Fibroblast of mammary gland (primary cell): ENCODE results near the gene F11R.
"Not testable (repeated sequence)": the region's sequence is repeated elsewhere in the genome, so short reads cannot be mapped to it uniquely, and the experiment has no call there.

Experiments
- DNase-seq: peaks from one replicate; pipeline ENCODE4 v3.0.0-alpha.2; 2010; ENCODE audit warnings: low read depth
- H3K4me3 ChIP-seq: 2 replicates; pipeline ENCODE4 v1.5.1; 2011; ENCODE audit warnings: low read depth, mild to moderate bottlenecking, low read length, moderate library complexity; ENCODE audit not compliant: control insufficient read depth
- TF ChIP-seq, protein P1 (sequence below): conservative IDR thresholded peaks from 2 replicates; pipeline ENCODE4 v1.5.1; 2011; ENCODE audit warnings: low read depth, low read length, inconsistent platforms; ENCODE audit not compliant: control insufficient read depth, insufficient read depth

Gene F11R

DNA sequence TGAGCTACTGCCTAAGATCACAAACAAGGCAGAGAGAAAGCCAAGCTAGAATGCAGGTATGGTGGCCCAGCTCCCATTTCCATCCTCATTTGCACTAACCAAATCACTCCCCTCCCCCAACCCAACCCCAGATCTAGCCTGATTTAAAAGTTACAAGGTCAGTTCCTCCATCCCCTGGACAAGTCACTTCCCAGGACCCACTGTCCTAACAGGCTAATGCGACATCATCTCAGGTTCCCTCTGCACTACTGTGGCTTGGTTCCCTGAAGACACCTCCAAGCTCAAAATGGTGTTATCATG lies 2.4 kb downstream of the F11R start:
- TF ChIP-seq, protein P1, sequence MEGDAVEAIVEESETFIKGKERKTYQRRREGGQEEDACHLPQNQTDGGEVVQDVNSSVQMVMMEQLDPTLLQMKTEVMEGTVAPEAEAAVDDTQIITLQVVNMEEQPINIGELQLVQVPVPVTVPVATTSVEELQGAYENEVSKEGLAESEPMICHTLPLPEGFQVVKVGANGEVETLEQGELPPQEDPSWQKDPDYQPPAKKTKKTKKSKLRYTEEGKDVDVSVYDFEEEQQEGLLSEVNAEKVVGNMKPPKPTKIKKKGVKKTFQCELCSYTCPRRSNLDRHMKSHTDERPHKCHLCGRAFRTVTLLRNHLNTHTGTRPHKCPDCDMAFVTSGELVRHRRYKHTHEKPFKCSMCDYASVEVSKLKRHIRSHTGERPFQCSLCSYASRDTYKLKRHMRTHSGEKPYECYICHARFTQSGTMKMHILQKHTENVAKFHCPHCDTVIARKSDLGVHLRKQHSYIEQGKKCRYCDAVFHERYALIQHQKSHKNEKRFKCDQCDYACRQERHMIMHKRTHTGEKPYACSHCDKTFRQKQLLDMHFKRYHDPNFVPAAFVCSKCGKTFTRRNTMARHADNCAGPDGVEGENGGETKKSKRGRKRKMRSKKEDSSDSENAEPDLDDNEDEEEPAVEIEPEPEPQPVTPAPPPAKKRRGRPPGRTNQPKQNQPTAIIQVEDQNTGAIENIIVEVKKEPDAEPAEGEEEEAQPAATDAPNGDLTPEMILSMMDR, result no peak
- DNase-seq, result no peak
- no peak overlapping the region for H3K4me3 ChIP-seq

DNA sequence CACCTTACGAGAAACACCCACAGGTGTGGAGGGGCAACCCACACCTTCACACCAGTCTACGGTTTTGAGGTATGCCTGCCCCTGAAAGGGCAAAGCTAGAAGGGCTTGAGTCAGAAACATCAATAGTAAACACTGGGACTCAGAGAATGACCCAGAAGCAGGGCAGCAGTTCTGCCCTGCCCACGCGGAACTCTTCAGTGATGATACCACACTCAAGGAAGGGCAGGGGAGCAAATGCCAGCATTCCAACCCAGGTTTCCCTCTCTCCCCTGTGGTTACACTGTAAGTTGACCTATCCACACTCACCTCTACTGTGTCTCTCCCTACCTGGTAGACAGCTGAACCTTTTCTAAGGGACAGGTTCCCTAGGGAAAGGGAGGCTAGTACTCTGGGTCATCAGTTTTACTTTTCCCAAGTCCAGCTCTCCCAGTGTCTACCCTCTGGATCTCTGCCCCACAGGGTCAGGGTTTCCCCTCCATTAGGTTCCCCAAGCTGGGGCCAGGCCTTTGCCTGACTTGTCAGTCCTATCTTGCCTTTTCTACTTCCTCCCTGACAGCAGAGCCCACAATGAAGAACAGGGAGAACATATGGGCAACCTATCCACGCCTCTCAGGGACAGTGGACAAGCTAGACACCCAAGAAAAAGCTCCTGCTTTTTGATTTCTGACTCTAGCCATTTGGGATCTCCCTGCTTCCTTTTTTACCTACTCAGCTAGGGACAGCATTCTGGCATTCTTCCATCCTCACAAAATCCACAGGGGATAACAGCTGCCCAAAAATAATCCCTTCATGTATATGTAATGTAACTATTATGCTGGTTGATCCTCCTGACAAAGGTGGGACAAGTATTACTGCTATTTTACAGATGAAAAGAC lies 3.0 kb downstream of the F11R start:
- TF ChIP-seq, protein P1, result no peak
- DNase-seq, result no peak
- H3K4me3 ChIP-seq, result no peak overlapping the region

DNA sequence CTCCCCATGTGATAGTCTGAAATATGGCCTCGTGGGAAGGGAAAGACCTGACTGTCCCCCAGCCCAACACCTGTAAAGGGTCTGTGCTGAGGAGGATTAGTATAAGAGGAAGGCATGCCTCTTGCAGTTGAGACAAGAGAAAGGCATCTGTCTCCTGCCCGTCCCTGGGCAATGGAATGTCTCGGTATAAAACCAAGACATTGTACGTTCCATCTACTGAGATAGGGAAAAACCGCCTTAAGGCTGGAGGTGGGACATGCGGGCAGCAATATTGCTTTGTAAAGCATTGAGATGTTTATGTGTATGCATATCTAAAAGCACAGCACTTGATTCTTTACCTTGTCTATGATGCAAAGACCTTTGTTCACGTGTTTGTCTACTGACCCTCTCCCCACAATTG lies 3.8 kb downstream of the F11R start:
- DNase-seq, H3K4me3 ChIP-seq: not testable (repeated sequence)

DNA sequence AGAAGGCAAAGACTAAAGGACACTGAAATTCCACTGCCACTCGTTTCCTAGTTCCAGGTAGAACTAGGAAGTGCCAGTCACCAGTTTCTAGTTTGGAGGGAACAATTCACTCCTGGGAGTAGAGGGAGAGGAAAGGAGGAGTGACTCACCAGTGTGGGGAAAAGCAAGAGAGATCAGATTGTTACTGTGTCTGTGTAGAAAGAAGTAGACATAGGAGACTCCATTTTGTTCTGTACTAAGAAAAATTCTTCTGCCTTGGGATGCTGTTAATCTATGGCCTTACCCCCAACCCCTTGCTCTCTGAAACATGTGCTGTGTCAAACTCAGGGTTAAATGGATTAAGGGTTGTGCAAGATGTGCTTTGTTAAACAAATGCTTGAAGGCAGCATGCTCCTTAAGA lies 4.3 kb downstream of the F11R start:
- DNase-seq, result not testable (repeated sequence)

DNA sequence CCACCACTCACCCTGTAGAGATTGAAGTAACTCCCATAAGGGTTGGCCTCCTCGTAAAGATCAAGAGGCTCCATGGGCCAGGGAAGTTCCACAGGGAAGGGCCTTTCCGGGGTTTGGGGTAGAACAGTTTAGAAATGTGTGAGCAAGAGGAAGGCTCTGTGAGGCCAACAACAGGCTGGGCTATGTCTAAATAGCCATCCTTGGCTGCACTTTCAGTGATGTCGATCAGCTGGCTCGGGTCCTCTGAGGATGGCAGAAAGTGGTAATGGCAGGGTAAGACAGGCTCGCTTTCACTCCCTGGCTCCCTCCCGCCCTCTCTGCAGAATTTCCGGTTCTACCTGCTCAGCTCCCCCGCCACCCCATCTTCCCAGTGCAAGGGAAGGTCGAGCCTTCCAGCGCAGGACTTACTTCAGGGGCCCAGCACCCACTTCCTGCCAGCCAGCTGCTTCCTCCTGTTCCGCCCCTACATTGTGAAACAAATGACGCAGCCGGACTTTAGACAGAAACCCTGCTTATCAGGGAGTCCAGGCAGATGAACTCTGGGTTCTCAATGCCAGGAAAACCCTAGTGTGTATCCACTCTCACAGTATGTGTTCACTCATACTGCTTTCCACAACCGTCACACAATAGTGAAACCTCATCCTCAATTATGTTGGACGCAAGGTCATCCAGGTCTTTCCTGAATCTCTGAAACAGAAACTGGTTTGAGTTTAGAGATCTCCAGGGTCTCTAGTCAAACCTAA lies 7.3 kb downstream of the F11R start:
- no peak overlapping the region for H3K4me3 ChIP-seq
- TF ChIP-seq, protein P1, result no peak
- DNase-seq, result peak; percentile 29

More for the DNA sequence above, 4.3 kb downstream of the F11R start:
- not testable (repeated sequence) for H3K4me3 ChIP-seq

DNA sequence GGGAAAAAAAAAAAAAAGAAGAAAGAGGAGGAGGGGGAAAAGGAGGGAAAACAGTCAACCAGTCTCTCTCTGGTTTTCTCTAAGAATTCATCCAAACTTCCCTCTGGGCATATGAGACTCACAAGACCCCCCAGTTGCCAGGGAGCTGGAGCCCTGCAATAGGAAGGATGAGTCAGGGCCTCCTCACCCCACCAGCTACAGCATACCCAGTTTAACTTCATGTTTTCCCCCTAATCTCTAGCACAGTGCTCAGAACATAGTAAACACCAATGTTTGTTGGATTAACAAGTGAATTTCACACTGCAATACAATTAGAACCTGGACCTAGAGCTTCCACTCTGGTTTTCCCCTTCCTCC lies 7.8 kb downstream of the F11R start:
- TF ChIP-seq, protein P1, result no peak
- DNase-seq, result no peak
- no peak overlapping the region for H3K4me3 ChIP-seq

DNA sequence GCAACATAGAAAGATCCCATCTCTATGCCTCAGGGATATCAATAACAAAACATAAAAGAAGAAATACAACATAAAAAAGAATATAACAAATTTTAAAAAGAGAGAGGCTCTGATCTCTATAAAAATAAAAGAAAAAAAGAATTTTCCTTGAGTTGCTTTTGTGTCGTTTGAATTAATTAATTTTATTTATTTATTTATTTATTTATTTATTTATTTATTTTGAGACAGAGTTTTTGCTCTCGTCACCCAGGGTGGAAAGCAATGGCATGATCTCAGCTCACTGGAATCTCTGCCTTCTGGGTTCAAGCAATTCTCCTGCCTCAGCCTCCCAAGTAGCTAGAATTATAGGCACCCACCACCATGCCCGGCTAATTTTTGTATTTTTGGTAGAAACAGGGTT lies 8.5 kb downstream of the F11R start:
- no peak overlapping the region for H3K4me3 ChIP-seq
- DNase-seq, result no peak
- TF ChIP-seq, protein P1, result no peak
